ENCODE measurements around the gene TYMS. TPM values are rescaled to one million over a fixed set of nuclear protein-coding genes. Genes with fewer than 3 reads are reported as not detected.
A peak's percentile ranks its signal among the peaks of the same experiment; 100 is the strongest.
"Not testable (repeated sequence)": the region's sequence is repeated elsewhere in the genome, so short reads cannot be mapped to it uniquely, and the experiment has no call there.

TYMS gene
- total RNA-seq, 1 donor from 2014 or later, result 7.7 TPM

GRCh38 chr18:677145-677544 is 19.7 kb downstream of the TYMS start:
- DNase-seq (ENCODE audit: low read depth in 2 of 2), result no peak

GRCh38 chr18:677951-678381 is 20.5 kb downstream of the TYMS start:
- DNase-seq (ENCODE audit: low read depth in 2 of 2), result no peak

- no peak for DNase-seq (ENCODE audit: low read depth in 2 of 2)
These were observed 21.2 kb downstream of the TYMS start for GRCh38 chr18:678482-679182.

- no peak for DNase-seq (ENCODE audit: low read depth in 2 of 2)
These were observed 22.1 kb downstream of the TYMS start for GRCh38 chr18:679516-679915.

GRCh38 chr18:680392-680791 is 22.9 kb downstream of the TYMS start:
- no peak for DNase-seq (ENCODE audit: low read depth in 2 of 2)

GRCh38 chr18:681985-682384 is 24.5 kb downstream of the TYMS start:
- no peak for DNase-seq (ENCODE audit: low read depth in 2 of 2)

GRCh38 chr18:682416-682815 is 25.0 kb downstream of the TYMS start:
- not testable (repeated sequence) for DNase-seq (ENCODE audit: low read depth in 2 of 2)

- no peak for DNase-seq (ENCODE audit: low read depth in 2 of 2)
These were observed 25.4 kb downstream of the TYMS start for GRCh38 chr18:682833-683232.

- no peak for DNase-seq (ENCODE audit: low read depth in 2 of 2)
These were observed 26.1 kb downstream of the TYMS start for GRCh38 chr18:683531-683930.

- no peak for DNase-seq (ENCODE audit: low read depth in 2 of 2)
These were observed 28.0 kb downstream of the TYMS start for GRCh38 chr18:685438-685837.

- DNase-seq (ENCODE audit: low read depth in 2 of 2), result no peak
These were observed 29.1 kb downstream of the TYMS start for GRCh38 chr18:686339-687111.

- peak in 1 of 2 donors; percentile 48 for DNase-seq (ENCODE audit: low read depth in 2 of 2)
These were observed 30.9 kb downstream of the TYMS start for GRCh38 chr18:688323-688722.

- no peak for DNase-seq (ENCODE audit: low read depth in 2 of 2)
These were observed 35.4 kb downstream of the TYMS start for GRCh38 chr18:692824-693223.

- peak in 1 of 2 donors; percentile 23 for DNase-seq (ENCODE audit: low read depth in 2 of 2)
These were observed 36.2 kb downstream of the TYMS start for GRCh38 chr18:693466-694187.

GRCh38 chr18:697012-697411 is 39.6 kb downstream of the TYMS start:
- DNase-seq (ENCODE audit: low read depth in 2 of 2), result no peak

GRCh38 chr18:697800-698199 is 40.3 kb downstream of the TYMS start:
- DNase-seq (ENCODE audit: low read depth in 2 of 2), result no peak

GRCh38 chr18:703213-703967 is 45.9 kb downstream of the TYMS start:
- peak in 1 of 2 donors; percentile 72 for DNase-seq (ENCODE audit: low read depth in 2 of 2)

- DNase-seq (ENCODE audit: low read depth in 2 of 2), result no peak
These were observed 49.0 kb downstream of the TYMS start for GRCh38 chr18:706405-706804.

GRCh38 chr18:708096-708495 is 50.6 kb downstream of the TYMS start:
- peak in 1 of 2 donors; percentile 16 for DNase-seq (ENCODE audit: low read depth in 2 of 2)

GRCh38 chr18:709771-710170 is 52.3 kb downstream of the TYMS start:
- no peak for DNase-seq (ENCODE audit: low read depth in 2 of 2)

Data from lung microvascular endothelial cell (primary cell).